Cardiac muscle cell (in vitro differentiated cells and primary cell): ENCODE measurements around the gene DOK7. TPM values are rescaled to one million over a fixed set of nuclear protein-coding genes. Genes with fewer than 3 reads are reported as not detected.

Source experiments
- DNase-seq, 2 donors: peaks; one replicate each; pipeline versions ENCODE4 v3.0.0 to v3.0.0-alpha.2; 2010 to 2017; ENCODE audit warnings: low read depth in 1 of 2, low spot score in 1 of 2
- H3K27ac ChIP-seq: fragments of 200-600 bp; sonication (generic); 2 replicates; pipeline ENCODE4 v1.5.1; 2016
- H3K27me3 ChIP-seq: fragments of 200-600 bp; sonication (generic); 2 replicates; pipeline ENCODE4 v1.6.0; 2016; ENCODE audit warnings: control low read depth
- H3K36me3 ChIP-seq: fragments of 200-600 bp; sonication (generic); 2 replicates; pipeline ENCODE4 v1.5.1; 2016; ENCODE audit warnings: control low read depth
- H3K4me1 ChIP-seq: fragments of 200-600 bp; sonication (generic); 2 replicates; pipeline ENCODE4 v1.8.1; 2017; ENCODE audit warnings: low read depth, mild to moderate bottlenecking, mixed run types
- H3K4me3 ChIP-seq: fragments of 200-600 bp; sonication (generic); 2 replicates; pipeline ENCODE4 v1.5.1; 2016; ENCODE audit warnings: mild to moderate bottlenecking
- H3K9me3 ChIP-seq: fragments of 200-600 bp; sonication (generic); 2 replicates; pipeline ENCODE4 v1.5.1; 2017; ENCODE audit warnings: low read depth, mild to moderate bottlenecking, control low read depth
- polyA plus RNA-seq: library from polyadenylated mRNA; unstranded; fragments of >200 nt; fragmentation: Nextera tagmentation; extraction: Ambion mirVana; gene quantifications from 2 replicates; pipeline ENCODE4 v1.2.1, GENCODE V29; 2016
- total RNA-seq: library from RNA; depleted of rRNA; stranded (reverse); fragments of >200 nt; gene quantifications from 2 replicates; pipeline ENCODE4 v1.2.3, GENCODE V29; 2016
- TF ChIP-seq, protein P1 (sequence below): IDR thresholded peaks from 2 replicates; pipeline ENCODE4 v1.5.1; 2012; ENCODE audit warnings: low read depth, mild to moderate bottlenecking, low read length

The DOK7 gene
- total and polyA plus RNA-seq, 2 experiments from 2014 or later = 14.4 to 18.0 TPM

DNA sequence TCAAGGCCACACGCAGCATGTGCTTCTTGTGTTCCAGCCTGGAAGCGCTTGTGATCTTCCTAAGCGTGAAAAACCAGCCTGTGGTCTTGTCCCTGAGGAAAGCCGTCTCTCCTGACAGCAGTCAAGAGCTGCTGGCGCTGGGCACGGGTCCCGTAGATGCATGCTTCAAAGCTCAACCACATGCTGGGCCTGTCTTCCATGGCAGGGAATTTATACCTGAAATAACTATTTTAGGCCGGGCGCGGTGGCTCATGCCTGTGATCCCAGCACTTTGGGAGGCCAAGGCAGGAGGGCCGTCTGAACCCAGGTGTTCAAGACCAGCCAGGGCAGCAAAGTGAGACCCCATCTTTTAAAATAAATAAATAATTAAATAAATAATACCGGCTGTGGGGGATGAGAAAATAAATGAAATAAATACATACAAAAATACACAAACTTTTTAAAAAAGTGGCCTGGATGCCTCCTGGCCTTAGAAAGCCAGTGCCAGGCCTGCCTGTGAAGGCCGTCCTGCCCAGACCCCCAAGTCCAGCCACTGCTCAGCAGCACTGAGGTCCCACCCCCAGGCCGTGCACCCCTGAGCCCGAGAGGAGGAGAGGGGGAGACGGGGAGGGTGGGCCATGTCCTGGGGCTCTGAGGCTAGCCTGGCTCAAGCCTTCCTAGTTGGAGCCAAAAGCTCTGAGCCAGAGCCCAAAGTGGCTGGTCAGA lies 58.7 kb downstream of the DOK7 start:
- Histone ChIP-seq H3K4me3 (no peak overlapping the region), H3K4me1 (no peaks in the 10 kb centered on the region), H3K9me3 (no peaks in the 10 kb centered on the region), H3K27ac (no peak overlapping the region), H3K36me3 (peaks cover 27% of the 10 kb centered on the region), H3K27me3 (no peaks in the 10 kb centered on the region)
- TF ChIP-seq, protein P1, sequence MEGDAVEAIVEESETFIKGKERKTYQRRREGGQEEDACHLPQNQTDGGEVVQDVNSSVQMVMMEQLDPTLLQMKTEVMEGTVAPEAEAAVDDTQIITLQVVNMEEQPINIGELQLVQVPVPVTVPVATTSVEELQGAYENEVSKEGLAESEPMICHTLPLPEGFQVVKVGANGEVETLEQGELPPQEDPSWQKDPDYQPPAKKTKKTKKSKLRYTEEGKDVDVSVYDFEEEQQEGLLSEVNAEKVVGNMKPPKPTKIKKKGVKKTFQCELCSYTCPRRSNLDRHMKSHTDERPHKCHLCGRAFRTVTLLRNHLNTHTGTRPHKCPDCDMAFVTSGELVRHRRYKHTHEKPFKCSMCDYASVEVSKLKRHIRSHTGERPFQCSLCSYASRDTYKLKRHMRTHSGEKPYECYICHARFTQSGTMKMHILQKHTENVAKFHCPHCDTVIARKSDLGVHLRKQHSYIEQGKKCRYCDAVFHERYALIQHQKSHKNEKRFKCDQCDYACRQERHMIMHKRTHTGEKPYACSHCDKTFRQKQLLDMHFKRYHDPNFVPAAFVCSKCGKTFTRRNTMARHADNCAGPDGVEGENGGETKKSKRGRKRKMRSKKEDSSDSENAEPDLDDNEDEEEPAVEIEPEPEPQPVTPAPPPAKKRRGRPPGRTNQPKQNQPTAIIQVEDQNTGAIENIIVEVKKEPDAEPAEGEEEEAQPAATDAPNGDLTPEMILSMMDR = no peak
- DNase-seq = no peak

DNA sequence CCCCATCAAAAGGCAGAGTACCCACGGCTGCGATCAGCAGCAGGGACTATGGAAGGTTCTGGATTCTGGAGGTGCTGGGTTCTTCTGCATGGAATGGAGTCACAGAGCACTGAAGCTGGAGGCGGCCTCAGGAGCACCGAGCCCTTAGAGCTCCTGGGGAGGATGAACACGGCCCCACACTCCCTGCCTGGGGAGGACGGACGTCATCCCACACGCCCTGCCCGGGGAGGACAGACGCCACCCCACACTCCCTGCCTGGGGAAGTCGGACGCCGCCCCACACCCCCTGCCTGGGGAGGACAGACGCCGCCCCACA lies 59.2 kb downstream of the DOK7 start:
- Histone ChIP-seq H3K27ac (no peak overlapping the region), H3K27me3 (no peaks in the 10 kb centered on the region), H3K4me1 (peaks cover 1% of the 10 kb centered on the region), H3K36me3 (peaks cover 22% of the 10 kb centered on the region), H3K9me3 (no peaks in the 10 kb centered on the region), H3K4me3 (no peak overlapping the region)
- TF ChIP-seq, protein P1 = no peak
- DNase-seq = no peak

DNA sequence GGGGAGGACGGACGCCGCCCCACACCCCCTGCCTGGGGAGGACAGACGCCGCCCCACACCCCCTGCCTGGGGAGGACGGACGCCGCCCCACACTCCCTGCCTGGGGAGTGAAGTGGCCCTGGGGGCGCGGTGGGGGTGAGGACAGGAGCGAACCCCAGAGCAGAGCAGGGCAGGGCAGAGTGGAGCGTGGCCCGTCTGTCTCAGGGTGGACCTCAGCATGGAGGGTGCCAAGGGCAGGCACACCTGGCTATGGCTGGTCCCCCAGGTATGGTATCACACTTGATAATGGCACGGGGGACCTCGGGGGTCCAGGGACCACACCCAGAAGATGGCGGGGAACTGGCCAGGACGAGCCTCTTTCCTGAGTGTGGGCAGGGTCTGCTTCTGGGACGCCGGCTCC lies 59.5 kb downstream of the DOK7 start:
- DNase-seq = no peak
- TF ChIP-seq, protein P1 = no peak
- Histone ChIP-seq H3K9me3 (no peaks in the 10 kb centered on the region), H3K36me3 (peaks cover 18% of the 10 kb centered on the region), H3K4me3 (no peak overlapping the region), H3K27me3 (no peaks in the 10 kb centered on the region), H3K4me1 (peaks cover 5% of the 10 kb centered on the region), H3K27ac (no peak overlapping the region)

DNA sequence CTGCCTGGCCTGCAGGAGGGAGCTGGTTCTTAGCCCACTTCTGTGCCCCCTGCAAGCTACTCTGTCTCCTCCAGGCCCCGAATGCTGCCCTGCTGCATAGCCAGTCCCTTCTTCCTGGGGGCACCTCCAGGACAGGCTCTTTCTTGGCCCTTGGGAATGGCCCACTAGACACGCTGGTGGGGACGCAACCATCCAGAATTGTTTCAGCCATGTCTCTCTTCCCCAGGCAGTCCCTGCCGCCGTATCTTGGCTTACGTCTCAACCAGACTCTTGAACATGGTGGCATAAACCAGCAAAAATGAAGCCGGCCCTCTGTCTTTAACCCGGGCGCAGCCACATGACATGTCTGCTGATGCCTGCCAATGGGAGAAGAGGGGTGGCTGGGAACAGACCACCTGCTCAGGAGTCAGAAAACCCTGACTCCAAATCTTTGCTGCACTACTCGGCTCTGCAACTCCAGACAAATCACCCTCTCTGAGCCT lies 60.1 kb downstream of the DOK7 start:
- Histone ChIP-seq H3K27me3 (no peaks in the 10 kb centered on the region), H3K27ac (no peak overlapping the region), H3K4me1 (peaks cover 10% of the 10 kb centered on the region), H3K36me3 (peaks cover 14% of the 10 kb centered on the region), H3K4me3 (no peak overlapping the region), H3K9me3 (no peaks in the 10 kb centered on the region)
- TF ChIP-seq, protein P1 = no peak
- no peak for DNase-seq

DNA sequence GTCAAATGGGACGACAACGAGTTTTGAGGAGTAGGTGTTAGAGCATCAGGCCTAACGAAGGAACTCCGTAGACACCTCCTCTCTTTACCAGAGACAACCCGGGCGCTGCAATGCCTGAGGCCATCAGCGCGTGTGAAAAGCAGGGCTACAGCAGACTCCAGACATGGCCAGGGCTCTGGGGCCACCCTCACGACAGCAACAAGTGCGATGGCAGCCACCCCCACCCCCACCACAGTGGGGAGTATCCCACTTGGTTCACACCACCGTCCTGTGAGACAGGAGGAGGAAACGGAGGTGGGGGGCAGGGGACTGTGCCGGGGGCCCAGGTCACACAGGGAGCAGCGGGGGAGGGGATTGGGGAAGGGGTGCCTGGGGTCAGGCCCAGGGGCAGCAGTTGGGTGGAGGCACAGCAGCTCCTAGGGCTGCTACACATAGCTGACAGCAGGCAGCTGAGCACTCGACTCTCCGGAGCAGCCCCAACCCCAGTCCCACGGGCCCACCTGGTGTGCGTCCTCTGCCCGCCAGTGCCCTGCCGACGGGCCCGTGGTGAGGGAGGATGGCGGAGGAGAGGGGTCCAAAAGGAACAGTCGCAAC lies 60.6 kb downstream of the DOK7 start:
- H3K27ac ChIP-seq = no peak overlapping the region
- DNase-seq = no peak
- H3K4me1 ChIP-seq = peaks cover 16% of the 10 kb centered on the region
- no peaks in the 10 kb centered on the region for H3K9me3 ChIP-seq
- no peak overlapping the region for H3K4me3 ChIP-seq
- peaks cover 14% of the 10 kb centered on the region for H3K36me3 ChIP-seq
- no peaks in the 10 kb centered on the region for H3K27me3 ChIP-seq
- TF ChIP-seq, protein P1 = no peak
